ENCODE results near the gene MRPL55. TPM values are rescaled to one million over a fixed set of nuclear protein-coding genes. Genes with fewer than 3 reads are reported as not detected.

The MRPL55 gene
- total and polyA plus RNA-seq, 2 of the 4 experiments (the other 2 are of a cell fraction): 48.9 to 95.4 TPM

GRCh38 chr1:228066416-228066815 lies 42.7 kb downstream of the MRPL55 start:
- ChIA-PET POLR2A (ENCODE audit: unreplicated experiment) (interaction anchor here (0.6 kb wide), 2 partner anchors 16 to 178 kb away, joined by 3 read pairs; no protein-coding TSS in a partner anchor), CTCF (no interaction called here)
- 46% methylated on average over 2 of the region's 4 CpGs; no CpG with 5 or more reads in 1 of the 2 experiments for WGBS, 2 experiments (ENCODE audit: extremely low coverage in 2 of 2, insufficient read length in 1 of 2)

More at GRCh38 chr1:228066416-228066815, 42.7 kb downstream of the MRPL55 start:
- intact Hi-C loops (cut with micrococcal nuclease): no loop called here
- Histone ChIP-seq H4K8ac (ENCODE audit: low read depth in 2 of 2, low read length in 2 of 2) (no peak overlapping the region), H3K4me3 (ENCODE audit: insufficient read depth, low read depth, low read length) (no peak overlapping the region), H3K18ac (ENCODE audit: low read depth, low read length) (no peak overlapping the region), H2BK20ac (ENCODE audit: low read depth, low read length) (no peak overlapping the region), H2BK120ac (ENCODE audit: low read depth, low read length) (no peak overlapping the region), H3K27ac (ENCODE audit: insufficient read depth, low read length) (no peak overlapping the region), H2BK5ac (ENCODE audit: low read depth, low read length, poor library complexity, severe bottlenecking) (no peak overlapping the region), H2BK15ac (ENCODE audit: low read depth, low read length) (no peak overlapping the region), H3K27me3 (ENCODE audit: control insufficient read depth, insufficient read depth, low read length) (peaks cover 45% of the 10 kb centered on the region), H2AK5ac (ENCODE audit: low read depth, low read length) (no peak overlapping the region), H3K9me3 (ENCODE audit: control insufficient read depth, insufficient read depth, low read length) (no peaks in the 10 kb centered on the region), H3K14ac (replicated peaks; ENCODE audit: low read depth, low read length) (no peak overlapping the region), H3K9me1 (ENCODE audit: insufficient read depth, low read length) (no peaks in the 10 kb centered on the region), H3K4me1 (ENCODE audit: control insufficient read depth, insufficient read depth, low read length) (no peaks in the 10 kb centered on the region), H4K5ac (ENCODE audit: low read depth, low read length) (no peak overlapping the region), H3K9ac (ENCODE audit: low read depth, low read length) (no peak overlapping the region), H4K20me1 (ENCODE audit: insufficient read depth, low read length) (no peaks in the 10 kb centered on the region), H2AFZ (replicated peaks; ENCODE audit: low read length, poor library complexity) (no peak overlapping the region), H3K4ac (ENCODE audit: low read depth, low read length) (no peak overlapping the region), H3K4me2 (ENCODE audit: low read depth, low read length) (no peak overlapping the region), H3K79me1 (ENCODE audit: low read depth in 1 of 2, low read length in 2 of 2) (no peaks in the 10 kb centered on the region), H4K91ac (ENCODE audit: insufficient read depth, low read depth, low read length) (no peak overlapping the region), H3K56ac (ENCODE audit: extremely low read depth, insufficient read depth, low read length) (no peak overlapping the region), H2AK9ac (replicated peaks; ENCODE audit: low read depth, low read length, poor library complexity) (no peak overlapping the region), H3K36me3 (ENCODE audit: control insufficient read depth, insufficient read depth, low read length) (no peaks in the 10 kb centered on the region), H3K23ac (ENCODE audit: low read depth, low read length) (no peak overlapping the region)
- TF ChIP-seq CTCF (conservative IDR thresholded peaks at IDR 0.05; ENCODE audit: low read depth, low read length) (no peak), ELK1 (IDR thresholded peaks at IDR 0.05; ENCODE audit: borderline replicate concordance, low read depth, low read length) (no peak), SMC3 (IDR thresholded peaks at IDR 0.05; ENCODE audit: low read depth, low read length) (no peak), NFE2L2 (IDR thresholded peaks at IDR 0.05; ENCODE audit: low read depth, low read length) (no peak), MXI1 (IDR thresholded peaks at IDR 0.05; ENCODE audit: borderline replicate concordance, low read depth, low read length) (no peak), RFX5 (IDR thresholded peaks at IDR 0.05; ENCODE audit: low read depth, low read length) (no peak), MAFK (IDR thresholded peaks at IDR 0.05; ENCODE audit: low read depth, low read length) (no peak), CEBPB (IDR thresholded peaks at IDR 0.05; ENCODE audit: low read depth, low read length) (no peak), RCOR1 (IDR thresholded peaks at IDR 0.05; ENCODE audit: insufficient replicate concordance, low read length) (no peak), CHD1 (IDR thresholded peaks at IDR 0.05; ENCODE audit: low read depth, low read length) (no peak), MAZ (IDR thresholded peaks at IDR 0.05; ENCODE audit: borderline replicate concordance, low read depth, low read length) (no peak), BHLHE40 (IDR thresholded peaks at IDR 0.05; ENCODE audit: low read depth, low read length) (no peak), POLR2A (IDR thresholded peaks at IDR 0.05; ENCODE audit: low read depth, low read length) (no peak), FOS (IDR thresholded peaks at IDR 0.05; ENCODE audit: low read depth, low read length) (no peak)
- BruUV-seq (replicated peaks): no TSS peak
- DNase-seq (no peak), ATAC-seq (ENCODE audit: low read depth) (no peak)
- dilution Hi-C loops (cut with HindIII; ENCODE audit: low sequenced_read_pairs, unreplicated experiment): no loop called here
- in situ Hi-C loops (cut with MboI; ENCODE audit: low sequenced_read_pairs): no loop called here
